Daoy (cell line): Measurements from ENCODE around the gene SORL1. TPM values are rescaled to one million over a fixed set of nuclear protein-coding genes. Genes with fewer than 3 reads are reported as not detected.
"Not testable (repeated sequence)": the region's sequence is repeated elsewhere in the genome, so short reads cannot be mapped to it uniquely, and the experiment has no call there.

Experiments
- DNase-seq: peaks from one replicate; pipeline ENCODE4 v3.0.0-alpha.2; 2015; ENCODE audit warnings: low read depth
- total RNA-seq: library from RNA; depleted of rRNA; stranded (reverse); fragments of >200 nt; shearing (Covaris generic); gene quantifications from 2 replicates; pipeline ENCODE4 v1.2.3, GENCODE V29; 2014

Gene SORL1
- total RNA-seq, 1 experiment from 2014 or later: 1.6 TPM

- DNase-seq: no peak
Observed at GRCh38 chr11:121626980-121627379, 174.9 kb downstream of the SORL1 start.

DNA sequence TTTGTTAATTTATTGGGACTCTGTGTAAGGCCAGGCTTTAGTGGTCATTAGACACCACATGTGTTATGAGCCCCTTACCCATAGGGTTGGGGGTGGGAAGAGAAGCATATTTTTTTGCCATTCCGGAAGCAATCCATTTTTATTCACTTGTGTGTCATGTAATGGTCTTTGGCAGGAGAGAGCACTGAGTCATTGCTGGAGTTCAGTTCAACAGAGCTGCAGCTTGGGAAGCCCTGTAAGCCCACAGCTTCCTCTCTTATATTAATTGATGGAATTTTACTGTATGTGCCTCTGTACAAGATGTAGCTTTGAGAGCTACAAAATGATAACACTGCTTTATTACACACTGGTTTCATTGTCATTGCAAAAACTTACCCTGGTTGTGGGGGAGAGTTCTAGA, 177.9 kb downstream of the SORL1 start:
- DNase-seq: peak; percentile 77

DNA sequence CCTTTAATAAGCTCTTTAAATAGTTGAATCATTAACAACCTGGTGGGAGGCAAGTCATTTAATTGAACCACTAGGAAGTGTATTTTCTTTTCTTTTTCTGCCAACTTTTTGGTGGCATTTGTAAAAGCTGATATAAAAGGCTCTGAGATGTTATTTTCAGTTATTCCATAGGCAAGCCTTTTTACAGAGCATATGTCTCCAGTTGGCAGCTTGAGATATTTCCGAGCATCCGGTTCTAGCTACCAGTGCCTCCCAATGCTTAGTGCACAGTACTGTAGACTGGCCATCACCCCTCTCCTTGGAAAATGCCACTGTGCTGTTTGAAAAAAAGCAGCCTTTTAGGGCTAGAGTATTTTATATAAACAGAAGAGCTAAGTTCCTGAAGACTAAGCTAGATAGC, 179.3 kb downstream of the SORL1 start:
- DNase-seq: no peak

GRCh38 chr11:121634273-121634672, 182.2 kb downstream of the SORL1 start:
- DNase-seq: no peak

DNA sequence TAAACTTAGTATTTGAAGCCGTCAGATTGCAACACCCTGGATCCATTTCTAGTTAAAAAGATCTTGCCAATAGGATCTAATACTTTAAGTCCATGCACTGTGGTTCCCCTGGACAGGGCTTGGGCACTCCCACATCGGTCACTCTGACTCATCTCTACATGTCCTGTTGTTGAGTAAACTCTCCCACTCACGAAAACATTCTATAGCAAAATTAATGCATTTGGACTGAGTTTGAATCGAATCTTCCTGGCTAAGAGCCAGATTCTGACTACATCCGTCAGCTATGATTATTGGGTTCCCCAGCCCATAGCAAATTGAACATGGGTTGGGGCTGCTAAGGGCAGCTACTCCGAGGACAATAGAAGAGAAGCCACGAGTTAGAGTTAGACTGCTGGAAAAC, 182.8 kb downstream of the SORL1 start:
- DNase-seq: peak; percentile 35

DNA sequence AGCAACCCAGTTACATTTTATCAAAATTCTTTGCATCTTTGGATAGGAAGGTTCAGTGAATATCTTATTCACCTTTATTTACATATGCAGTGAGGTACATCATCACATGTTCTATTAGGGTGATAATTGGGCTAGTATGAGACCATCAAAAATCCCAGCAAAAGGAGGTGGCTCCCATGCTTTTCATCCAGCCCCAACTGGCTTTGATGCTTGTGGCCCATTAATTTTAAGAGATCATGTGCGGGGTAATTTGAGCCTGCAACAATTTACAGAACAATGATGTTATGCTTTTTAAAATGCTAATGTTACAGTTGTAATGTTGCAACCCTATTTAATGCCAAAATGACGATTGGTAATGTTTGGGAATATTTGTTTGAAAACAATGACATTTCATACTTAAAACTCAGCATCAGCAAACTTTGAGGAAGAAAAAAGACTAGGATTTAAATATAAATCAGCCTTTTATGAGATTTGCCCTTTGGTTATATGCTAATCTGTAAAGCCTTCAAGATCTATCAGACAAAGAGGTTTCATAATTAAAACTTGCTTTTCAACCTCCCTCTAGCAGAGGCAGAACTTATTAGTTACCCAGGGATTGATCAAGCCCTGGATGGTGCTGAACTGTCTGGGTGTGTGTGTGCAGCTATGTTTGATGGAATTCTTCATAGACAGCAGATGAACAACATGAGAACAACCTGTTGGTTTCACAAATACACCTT, 184.1 kb downstream of the SORL1 start:
- DNase-seq: no peak

GRCh38 chr11:121636800-121637176, 184.7 kb downstream of the SORL1 start:
- DNase-seq: no peak

GRCh38 chr11:121637587-121637986, 185.5 kb downstream of the SORL1 start:
- DNase-seq: not testable (repeated sequence)

DNA sequence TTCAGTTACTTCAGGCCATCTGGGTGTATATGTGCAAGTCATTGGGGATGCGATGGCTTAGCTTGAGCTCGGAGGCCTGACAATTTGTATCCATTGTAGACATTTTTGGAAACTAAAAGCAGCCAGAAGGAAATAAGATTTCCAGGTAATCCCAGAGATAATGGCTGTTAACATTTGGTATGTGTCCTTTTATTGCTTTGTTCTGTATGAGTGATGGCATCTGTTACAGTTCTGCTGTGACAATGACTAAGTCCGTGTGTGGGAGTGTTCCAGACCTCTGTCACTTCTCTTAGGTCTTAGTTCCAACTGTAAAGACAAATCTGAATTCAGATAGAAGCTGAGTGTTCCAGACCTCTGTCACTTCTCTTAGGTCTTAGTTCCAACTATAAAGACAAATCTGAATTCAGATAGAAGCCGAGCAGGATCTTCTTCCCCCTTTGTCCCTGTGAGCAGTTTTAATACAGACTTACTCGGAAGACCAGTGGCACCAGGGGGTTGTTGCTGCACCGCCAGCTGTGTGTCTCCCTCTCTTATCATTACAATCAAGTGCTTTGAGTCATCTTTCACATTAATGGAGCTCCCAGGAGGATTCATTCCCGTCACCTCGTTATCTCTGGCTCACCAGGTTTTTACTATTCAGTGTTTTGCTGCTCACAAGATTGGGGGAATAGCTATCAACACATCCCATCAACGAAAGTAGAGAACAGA, 191.5 kb downstream of the SORL1 start:
- DNase-seq: peak; percentile 10

DNA sequence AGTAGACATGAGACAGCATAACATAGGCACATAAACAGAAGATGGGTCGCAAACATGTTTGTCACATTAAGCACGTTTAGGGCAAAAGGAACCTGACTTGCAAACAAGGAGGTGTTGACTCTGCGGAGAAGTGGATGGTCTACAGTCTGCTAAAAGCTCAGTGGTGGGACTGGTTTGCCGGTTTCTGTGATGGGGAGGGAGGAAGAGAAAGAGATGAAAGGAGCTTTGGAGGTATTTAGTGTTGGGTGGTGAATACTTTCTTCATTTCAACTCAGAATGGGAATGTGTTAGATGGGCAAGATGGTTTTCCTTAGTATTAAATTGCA, 192.0 kb downstream of the SORL1 start:
- no peak for DNase-seq

DNA sequence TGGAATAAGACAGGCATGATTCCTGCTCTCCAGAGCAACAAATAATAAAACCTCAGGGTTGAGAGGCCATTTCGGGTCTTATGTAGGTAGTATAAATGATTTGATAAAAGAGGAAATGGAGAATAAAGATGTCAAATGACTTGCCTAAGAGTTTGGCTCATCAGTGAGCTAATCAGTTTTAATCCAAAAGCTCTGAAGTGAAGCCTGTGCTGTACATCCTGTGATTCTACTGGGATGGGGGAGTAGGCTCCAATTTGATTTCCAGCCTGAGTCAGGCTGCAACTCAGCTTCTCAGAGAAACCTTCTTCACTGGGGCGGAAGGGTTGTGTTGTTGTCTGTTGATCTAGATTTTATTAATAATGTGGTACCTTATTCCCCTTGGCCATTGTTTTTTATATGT, 192.9 kb downstream of the SORL1 start:
- no peak for DNase-seq

- no peak for DNase-seq
Observed at GRCh38 chr11:121645596-121645995, 193.5 kb downstream of the SORL1 start.

- no peak for DNase-seq
Observed at GRCh38 chr11:121648306-121648705, 196.2 kb downstream of the SORL1 start.

DNA sequence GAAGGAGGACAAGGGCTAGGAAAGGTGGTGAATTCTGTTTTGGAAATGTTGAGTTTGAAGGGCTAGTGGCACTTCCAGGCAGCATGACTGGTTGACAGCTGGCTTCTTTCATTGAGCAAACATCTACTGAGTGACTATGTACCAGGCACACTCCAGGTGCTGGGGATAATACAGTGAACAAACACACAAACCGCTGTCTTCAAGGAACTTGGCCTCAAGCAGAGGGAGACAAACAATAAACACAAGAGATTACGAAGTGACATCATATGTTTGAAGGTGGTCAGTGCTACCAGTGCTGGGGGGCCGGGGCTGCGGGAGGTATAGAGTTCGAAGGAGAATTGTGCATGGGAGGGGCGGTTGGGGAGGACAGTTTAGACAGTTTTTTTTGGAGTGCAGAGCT, 197.7 kb downstream of the SORL1 start:
- DNase-seq: no peak

GRCh38 chr11:121650351-121651256, 198.5 kb downstream of the SORL1 start:
- no peak for DNase-seq

DNA sequence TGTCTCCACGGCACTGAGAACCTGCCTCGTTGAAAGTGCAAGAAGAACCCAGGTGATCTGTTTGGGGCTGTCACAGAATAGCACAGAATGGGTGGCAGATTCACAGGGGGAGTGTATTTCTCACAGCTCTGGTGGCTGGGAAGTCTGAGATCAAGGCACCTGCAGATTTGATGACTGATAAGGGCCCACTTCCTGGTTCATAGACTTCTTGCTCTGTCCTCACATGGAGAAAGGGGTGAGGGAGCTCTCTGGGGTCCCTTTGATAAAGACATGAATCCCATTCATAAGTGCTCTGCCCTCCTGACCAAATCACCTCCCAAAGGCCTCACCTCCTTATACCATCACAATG, 199.1 kb downstream of the SORL1 start:
- DNase-seq: no peak

- no peak for DNase-seq
Observed at GRCh38 chr11:121652971-121653370, 200.9 kb downstream of the SORL1 start.

DNA sequence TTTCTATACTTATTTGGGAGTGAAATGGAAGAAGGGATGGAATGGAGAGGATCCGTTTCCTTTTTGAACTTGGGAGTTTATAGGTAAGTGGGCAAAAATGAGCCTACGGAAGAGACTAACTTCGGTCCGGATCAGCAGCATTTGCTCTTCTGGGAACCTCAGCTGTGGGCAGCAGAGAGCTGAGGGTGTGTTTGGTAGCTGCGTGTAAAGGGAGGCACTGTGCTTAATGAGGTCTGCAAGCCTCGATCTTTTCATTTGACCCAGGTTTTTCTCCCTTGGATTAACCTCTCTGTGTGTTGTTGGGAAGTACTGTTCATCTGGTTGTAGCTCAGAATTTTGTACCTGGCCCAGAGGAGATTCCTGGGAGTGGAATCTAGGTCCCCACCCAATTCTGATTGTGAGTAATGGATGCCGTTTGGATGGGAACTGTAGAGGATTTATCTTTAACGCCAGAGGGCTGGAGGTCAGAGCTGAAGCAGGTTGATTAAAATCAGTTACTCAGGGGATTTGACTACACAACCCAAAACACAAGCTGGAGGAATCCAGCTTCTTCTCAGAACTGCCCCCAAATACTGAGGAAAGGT, 202.2 kb downstream of the SORL1 start:
- DNase-seq: no peak

DNA sequence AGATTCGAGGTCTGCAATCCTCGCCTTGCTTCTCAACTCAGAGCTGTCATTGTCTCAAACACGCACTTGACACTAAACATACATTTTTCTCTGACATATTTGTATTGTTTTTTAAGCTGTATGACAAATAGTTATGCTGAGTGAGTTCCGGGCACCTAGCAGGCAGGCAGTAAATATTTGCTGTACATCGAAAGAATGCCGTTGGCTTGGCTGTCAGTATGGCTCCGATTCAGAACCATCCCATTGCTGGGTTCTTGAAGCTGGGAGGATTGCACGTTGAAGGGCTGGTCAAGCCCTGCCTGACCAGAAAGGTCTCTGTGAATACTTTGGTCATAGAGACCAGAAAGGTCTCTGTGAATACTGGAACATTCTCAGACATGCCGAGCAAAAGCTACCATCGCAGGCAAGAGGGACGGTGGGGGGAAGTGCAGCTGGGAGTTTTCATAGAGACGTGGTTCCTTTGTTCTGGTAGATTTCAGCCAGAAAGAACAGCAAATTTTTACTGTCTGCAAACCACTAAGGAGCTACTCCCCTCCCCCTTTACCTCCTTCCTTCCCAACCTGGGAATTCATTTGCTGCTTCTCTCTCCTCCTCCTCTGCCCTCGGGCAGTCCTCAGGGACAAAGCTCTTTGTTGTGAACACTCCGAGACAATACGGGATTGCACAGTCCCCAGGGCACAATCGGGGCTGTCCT, 202.9 kb downstream of the SORL1 start:
- no peak for DNase-seq

GRCh38 chr11:121655537-121656327, 203.6 kb downstream of the SORL1 start:
- DNase-seq: peak; percentile 87
